NCI-H2196 (cell line): Measurements from ENCODE around the gene CEP104.

ENCODE experiments used
- DNase-seq: peaks from one replicate; lab custom pipeline; 2025; ENCODE audit not compliant: unreplicated experiment; lab: John Stamatoyannopoulos, UW

CEP104 gene

GRCh38 chr1:3856923-3857790 is at the start of gene CEP104, which contains the start of gene DFFB:
Gene CEP104 (minus strand): TSS chr1:3857211. CDS start chr1:3852407, 4,804 bp downstream.
Gene DFFB (plus strand): TSS chr1:3857476. CDS start chr1:3857604, 128 bp downstream.
- DNase-seq: peak; percentile 98

- no peak for DNase-seq
Observed at GRCh38 chr1:3906672-3907020, 49.6 kb upstream of the CEP104 start.

- no peak for DNase-seq
Observed at GRCh38 chr1:3905953-3906671, 49.1 kb upstream of the CEP104 start.

- no peak for DNase-seq
Observed at GRCh38 chr1:3905266-3905952, 48.4 kb upstream of the CEP104 start.

GRCh38 chr1:3904843-3905185 is 47.8 kb upstream of the CEP104 start:
- no peak for DNase-seq

GRCh38 chr1:3904006-3904842 is 47.2 kb upstream of the CEP104 start:
- DNase-seq: no peak

- DNase-seq: peak; percentile 77
Observed at GRCh38 chr1:3903141-3904005, 46.4 kb upstream of the CEP104 start.

- peak; percentile 40 for DNase-seq
Observed at GRCh38 chr1:3902571-3903091, 45.6 kb upstream of the CEP104 start.

GRCh38 chr1:3902111-3902511 is 45.1 kb upstream of the CEP104 start:
- no peak for DNase-seq

GRCh38 chr1:3900969-3901529 is 44.0 kb upstream of the CEP104 start:
- peak; percentile 96 for DNase-seq

- peak; percentile 95 for DNase-seq
Observed at GRCh38 chr1:3900150-3900968, 43.3 kb upstream of the CEP104 start, which contains the start of gene C1orf174. Gene C1orf174 (minus strand): TSS chr1:3900272. CDS start chr1:3900186, 86 bp downstream.

GRCh38 chr1:3899754-3900149 is 42.7 kb upstream of the CEP104 start:
- no peak for DNase-seq

GRCh38 chr1:3898994-3899753 is 42.2 kb upstream of the CEP104 start:
- no peak for DNase-seq

GRCh38 chr1:3898475-3898735 is 41.4 kb upstream of the CEP104 start:
- no peak for DNase-seq

- DNase-seq: no peak
Observed at GRCh38 chr1:3896396-3897000, 39.5 kb upstream of the CEP104 start.

GRCh38 chr1:3895951-3896325 is 38.9 kb upstream of the CEP104 start:
- DNase-seq: no peak

GRCh38 chr1:3895279-3895950 is 38.4 kb upstream of the CEP104 start:
- no peak for DNase-seq
